SK-N-DZ (cell line): ENCODE measurements around the gene CDK5RAP2.
"Not testable (repeated sequence)": the region's sequence is repeated elsewhere in the genome, so short reads cannot be mapped to it uniquely, and the experiment has no call there.

Experiments used
- DNase-seq: peaks from one replicate; pipeline ENCODE4 v3.0.0-alpha.2; 2015; ENCODE audit warnings: low spot score

CDK5RAP2 gene

DNA sequence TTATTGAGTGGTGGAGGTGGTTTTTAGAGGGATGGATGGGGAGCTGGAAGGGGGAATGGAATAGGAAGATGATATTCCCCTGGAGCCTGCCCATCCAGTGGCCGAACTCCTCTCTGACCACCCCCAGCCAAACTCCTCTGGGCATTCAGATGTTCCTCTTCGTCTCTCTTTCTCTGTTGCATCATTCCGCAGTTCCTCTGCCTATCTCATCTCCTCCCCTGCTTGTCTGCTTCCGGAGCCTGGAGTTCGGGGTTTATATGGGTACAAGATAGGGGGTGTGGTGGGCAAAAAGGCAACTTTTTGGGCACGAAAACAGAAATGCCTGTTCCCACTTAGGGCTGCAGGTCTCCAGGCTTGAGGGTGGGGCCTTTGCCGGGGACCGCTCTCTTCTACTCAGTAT is 12.2 kb upstream of the CDK5RAP2 start:
- DNase-seq = no peak

- peak; percentile 44 for DNase-seq
These were observed 7.4 kb upstream of the CDK5RAP2 start for GRCh38 chr9:120587328-120587727.

DNA sequence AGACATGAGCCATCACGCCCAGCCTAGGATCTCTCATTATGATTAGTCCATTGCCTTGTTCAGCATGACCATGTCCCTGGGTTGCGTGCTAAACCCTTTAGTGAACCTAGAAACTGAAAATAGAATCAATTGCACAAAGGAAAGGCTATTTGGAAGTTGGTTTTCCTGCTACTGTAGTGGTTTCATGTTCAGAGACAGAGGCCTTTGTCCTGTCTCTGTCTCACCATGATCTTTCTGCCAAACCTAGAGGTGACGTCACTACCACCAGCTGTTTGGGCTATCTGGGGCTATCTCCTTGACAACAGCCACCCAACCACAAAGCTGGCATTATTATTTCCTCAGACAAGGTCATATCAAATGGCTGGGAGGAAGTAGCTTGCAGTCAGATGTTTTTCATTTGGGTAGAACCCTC is 4.0 kb upstream of the CDK5RAP2 start:
- DNase-seq = peak; percentile 17

GRCh38 chr9:120579139-120580050 is 572 bp downstream of the CDK5RAP2 start:
- DNase-seq = peak; percentile 11

DNA sequence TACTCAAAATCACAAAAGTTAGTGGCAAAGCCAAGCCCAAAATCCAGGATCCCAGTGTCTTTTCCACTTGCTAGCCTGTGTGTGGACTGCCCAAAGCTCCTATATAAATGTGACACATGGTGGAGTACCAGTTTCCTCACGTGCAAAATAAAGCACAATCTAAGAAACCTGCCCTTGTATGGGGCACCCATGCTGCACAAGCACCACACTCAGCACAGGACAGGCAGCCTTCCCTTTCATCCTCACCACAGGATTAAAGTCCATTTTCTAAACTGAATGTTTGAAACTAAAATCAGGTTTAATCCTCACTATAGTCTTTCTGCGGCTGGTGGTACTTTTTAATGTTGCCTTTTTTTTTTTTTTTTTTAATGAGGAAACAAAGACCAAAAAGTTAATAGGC is 5.5 kb downstream of the CDK5RAP2 start:
- no peak for DNase-seq

DNA sequence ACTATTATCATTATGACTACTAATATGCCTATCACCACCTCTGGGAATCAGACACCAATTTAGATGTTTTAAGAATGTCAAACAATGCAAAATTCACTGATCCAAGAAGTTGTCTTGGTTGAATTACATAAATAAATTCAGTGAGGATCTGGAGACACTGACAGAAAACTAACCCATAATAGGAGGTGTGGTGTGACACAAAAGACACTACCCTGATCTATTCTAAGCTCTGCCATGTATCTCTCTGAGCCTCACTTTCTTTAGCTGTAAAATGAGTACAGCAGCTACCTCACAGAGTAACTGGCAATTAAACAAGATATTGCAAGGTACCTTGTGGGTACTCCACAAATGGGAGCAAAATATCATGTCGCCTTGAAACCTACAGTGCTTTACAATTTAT is 7.5 kb downstream of the CDK5RAP2 start:
- no peak for DNase-seq

- DNase-seq = no peak
These were observed 8.3 kb downstream of the CDK5RAP2 start for GRCh38 chr9:120571443-120572257.

GRCh38 chr9:120570296-120570695 is 9.7 kb downstream of the CDK5RAP2 start:
- DNase-seq = no peak

DNA sequence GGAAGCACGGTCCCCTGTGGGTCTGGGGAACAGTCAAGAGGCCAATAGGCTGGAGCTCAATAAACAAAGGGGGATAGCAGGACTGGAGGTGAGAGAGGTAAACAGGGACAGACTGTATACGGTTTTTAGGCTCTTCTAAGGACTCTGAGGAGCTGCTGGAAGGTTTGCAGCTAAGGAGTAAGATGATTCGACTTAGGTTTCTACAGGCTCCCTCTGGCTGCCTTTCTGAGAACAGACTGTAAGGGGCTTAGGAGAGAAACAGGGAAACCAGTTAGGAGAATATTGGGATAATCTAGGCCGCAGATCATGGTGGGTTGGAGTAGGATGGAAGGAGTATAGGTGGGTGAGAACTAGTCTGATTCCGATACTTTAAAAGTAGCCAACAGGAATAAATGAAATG is 10.4 kb downstream of the CDK5RAP2 start:
- no peak for DNase-seq

GRCh38 chr9:120568816-120569215 is 11.2 kb downstream of the CDK5RAP2 start:
- no peak for DNase-seq

DNA sequence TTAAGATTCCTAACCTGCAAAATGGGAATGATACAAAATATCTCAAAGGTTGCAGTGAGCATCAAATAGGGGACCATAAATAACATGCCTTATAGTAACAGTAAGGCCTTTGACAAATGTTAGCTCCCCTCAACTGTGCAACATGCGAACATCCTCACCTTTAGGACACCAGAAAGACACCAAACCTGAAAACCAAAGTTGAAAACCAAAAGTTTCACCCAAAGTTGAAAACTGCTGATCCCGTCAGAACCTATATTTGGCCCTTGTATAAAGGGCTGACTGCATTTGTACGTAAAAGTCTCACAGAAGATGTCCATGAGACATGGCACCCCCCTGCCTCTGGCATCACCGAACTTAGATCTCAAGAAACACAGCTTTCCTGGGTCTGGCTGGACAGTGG is 12.1 kb downstream of the CDK5RAP2 start:
- DNase-seq = no peak

- no peak for DNase-seq
These were observed 12.9 kb downstream of the CDK5RAP2 start for GRCh38 chr9:120567081-120567480.

DNA sequence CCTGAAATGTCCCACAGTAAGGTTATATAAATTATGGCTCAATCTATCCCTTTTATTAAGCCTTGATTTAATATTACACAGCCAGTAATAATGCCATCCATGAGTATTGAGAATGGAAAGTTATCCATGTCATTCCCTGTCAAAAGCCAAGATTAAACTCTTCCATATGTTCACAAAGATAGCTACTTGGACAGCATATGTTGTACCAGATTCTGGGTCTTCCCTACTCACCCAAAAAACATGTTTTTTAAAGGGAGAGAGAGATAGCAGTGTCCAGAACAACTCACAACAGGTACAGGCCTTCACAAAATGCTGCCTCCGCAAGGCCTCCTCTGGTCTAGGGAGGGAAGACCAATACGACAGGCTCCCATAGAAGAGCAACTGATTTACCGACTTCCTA is 15.4 kb downstream of the CDK5RAP2 start:
- no peak for DNase-seq

DNA sequence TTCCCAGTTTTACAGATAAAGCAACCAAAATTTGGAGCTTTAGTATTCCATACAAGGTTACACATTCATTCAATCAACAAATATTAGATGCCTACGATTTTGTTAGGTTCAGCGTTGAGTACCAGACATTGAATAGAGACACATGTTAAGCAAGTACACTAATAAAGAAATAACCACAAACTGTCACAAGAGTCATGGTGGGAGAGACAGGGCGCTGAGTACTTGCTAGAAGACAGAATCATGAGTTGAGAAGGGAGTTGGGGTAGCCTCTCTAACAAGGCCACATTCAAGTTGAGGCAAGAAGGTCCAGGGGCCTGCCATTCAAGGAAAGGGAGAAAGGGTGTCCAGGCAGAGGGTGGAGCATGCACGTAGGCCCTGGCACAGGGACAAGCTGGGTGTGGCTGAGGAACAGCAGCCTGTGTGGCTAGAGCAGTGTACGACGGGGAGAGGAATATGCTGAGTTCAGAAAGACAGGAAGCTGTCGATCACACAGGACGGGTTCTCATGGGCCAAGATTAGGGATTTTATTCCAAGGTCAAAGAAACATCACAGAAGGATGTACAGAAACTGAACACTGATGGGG is 17.0 kb downstream of the CDK5RAP2 start:
- no peak for DNase-seq

- DNase-seq = no peak
These were observed 18.3 kb downstream of the CDK5RAP2 start for GRCh38 chr9:120561709-120562108.

DNA sequence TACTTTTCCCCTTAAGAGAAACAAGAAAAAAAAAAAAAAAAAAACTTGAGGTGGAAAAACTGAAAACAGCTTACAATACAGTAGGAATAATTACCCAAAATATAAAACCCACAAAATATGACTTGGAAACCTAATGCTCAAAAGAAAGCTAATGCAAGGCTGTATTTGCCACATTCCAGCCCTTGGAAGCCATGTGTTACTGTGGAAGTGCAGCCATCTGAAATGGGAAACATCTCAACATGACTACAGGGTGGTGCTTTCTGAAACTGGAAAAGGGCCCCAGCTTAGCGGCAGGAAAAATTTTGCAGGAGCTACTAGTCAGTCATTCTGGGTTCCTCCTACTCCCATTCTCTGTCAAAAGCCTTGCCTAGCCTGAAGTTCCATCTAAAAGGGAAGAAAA is 20.4 kb downstream of the CDK5RAP2 start:
- DNase-seq = no peak

DNA sequence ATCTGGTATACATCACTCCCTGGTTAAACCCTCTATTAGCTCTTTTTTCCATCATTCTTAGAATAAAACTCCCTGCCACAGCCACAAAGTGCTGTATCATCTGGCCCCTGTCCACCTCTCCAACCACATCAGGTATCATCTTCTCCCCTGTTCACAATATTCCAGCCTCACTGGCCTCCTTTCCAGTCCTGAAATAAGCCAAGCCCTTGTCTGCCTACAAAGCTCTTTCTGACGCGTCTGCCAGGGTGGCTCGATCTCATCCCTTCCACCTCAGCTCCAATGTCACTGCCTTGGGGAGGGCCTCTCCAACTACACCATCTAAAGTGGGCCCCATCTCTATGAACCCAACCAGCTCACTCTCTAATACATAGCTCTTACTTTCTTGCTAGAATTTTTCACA is 21.5 kb downstream of the CDK5RAP2 start:
- DNase-seq = no peak

DNA sequence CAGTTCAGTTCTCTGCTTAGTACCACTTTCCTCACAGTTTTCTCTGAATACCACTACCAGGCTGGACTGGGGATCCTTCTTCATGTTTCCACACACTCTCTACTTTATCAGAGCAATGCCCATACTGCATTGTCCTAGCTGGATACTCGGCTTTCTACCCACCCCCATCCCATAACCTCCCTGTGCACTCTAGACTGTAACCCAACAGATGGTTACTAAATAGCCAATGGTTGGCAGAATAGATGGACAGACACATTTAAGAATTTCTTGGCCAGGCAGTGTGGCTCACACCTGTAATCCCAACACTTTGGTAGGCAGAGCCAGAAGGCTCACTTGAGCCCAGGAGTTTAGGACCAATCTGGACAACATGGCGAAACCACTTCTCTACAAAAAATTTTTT is 22.8 kb downstream of the CDK5RAP2 start:
- DNase-seq = no peak

DNA sequence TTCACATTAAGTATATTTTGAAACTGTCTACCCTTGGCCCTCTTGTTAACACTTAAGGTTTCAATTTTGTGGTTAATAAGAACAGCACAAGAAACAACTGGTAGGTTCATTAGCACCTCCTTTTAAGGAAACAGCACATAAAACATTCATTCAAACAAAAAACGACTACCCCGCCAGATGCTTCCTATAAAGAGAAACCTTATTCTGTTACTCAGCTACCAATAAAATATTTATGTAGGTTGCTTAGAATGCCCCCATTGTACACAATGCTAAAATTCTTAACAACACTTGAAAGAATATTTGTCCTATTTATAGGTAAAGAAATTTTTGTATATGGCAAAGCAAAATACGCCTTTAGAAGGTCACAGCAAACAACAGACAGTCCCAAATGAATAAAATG is 23.2 kb downstream of the CDK5RAP2 start:
- DNase-seq = no peak

DNA sequence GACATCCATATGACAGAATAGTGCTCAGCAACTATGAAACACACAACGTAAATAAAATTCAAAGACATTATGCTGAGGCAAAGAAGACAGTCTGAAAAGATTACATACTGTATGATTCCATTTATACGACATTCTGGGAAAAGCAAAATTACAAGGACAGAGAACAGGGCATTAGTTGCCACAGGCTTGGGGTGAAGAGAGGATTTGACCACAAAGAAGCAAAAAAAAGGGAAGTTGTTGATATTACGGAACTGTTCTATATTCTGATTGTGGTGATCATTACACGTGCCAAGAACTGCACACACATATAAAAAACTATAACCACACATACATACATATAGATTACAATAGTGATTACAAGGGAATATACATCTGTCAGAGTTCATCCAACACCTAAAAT is 24.1 kb downstream of the CDK5RAP2 start:
- no peak for DNase-seq

DNA sequence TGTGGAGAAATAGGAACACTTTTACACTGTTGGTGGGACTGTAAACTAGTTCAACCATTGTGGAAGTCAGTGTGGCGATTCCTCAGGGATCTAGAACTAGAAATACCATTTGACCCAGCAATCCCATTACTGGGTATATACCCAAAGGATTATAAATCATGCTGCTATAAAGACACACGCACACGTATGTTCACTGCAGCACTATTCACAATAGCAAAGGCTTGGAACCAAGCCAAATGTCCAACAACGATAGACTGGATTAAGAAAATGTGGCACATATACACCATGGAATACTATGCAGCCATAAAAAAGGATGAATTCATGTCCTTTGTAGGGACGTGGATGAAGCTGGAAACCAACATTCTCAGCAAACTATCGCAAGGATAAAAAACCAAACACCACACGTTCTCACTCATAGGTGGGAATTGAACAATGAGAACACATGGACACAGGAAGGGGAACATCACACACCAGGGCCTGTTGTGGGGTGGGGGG is 27.7 kb downstream of the CDK5RAP2 start:
- not testable (repeated sequence) for DNase-seq
